ENCODE measurements around the gene AMIGO1.
A peak's percentile ranks its signal among the peaks of the same experiment; 100 is the strongest.
"Not testable (repeated sequence)": the region's sequence is repeated elsewhere in the genome, so short reads cannot be mapped to it uniquely, and the experiment has no call there.

AMIGO1 gene

DNA sequence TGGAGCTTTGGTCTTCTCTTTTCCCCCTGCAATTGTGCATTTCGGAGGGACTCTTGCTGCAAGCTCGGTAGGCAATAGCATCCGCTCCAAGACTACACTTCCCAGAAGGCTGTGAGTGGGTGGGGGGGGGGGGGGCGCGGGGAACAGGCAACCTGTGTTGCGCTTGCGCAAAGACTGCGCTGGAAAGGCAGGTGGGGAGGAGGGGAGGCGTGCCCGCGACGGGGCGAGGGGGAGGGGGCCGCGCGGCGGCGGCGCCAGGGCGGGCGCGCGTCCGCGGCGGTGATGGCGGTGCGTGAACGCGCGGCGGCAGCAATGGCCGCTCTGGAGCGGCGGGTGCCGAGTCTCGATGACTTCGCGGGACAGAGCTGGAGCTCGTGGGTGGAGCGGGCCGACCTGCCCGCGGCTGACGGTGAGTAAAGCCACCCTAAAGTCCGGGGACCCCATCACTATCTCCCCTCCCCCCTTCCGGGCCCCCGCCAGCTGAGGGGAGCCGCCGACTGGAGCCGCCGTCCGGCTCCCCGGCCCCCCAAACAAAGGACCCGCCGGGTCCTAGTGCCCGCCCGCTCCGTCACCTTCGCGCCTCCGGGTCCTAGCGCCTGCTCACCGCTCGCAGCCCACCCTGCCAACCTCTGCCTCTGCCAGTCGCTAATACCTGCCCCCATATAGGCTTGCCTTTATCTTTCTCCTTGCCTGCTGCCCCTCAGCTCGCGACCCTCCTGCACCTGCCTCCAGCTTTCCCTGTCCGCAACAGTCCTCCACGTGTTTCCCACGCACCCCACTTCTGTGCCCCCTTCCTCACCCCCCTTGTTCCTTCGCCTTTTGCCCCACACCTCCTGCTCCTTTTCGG, 25.6 kb downstream of the AMIGO1 start, which contains the start of gene ATXN7L2:
ATXN7L2 (plus strand) TSS at position 234 of the 847 bp plus-strand sequence; CDS start at position 283, 49 bp downstream.
- ATAC-seq: peak; percentile 74 to 77

DNA sequence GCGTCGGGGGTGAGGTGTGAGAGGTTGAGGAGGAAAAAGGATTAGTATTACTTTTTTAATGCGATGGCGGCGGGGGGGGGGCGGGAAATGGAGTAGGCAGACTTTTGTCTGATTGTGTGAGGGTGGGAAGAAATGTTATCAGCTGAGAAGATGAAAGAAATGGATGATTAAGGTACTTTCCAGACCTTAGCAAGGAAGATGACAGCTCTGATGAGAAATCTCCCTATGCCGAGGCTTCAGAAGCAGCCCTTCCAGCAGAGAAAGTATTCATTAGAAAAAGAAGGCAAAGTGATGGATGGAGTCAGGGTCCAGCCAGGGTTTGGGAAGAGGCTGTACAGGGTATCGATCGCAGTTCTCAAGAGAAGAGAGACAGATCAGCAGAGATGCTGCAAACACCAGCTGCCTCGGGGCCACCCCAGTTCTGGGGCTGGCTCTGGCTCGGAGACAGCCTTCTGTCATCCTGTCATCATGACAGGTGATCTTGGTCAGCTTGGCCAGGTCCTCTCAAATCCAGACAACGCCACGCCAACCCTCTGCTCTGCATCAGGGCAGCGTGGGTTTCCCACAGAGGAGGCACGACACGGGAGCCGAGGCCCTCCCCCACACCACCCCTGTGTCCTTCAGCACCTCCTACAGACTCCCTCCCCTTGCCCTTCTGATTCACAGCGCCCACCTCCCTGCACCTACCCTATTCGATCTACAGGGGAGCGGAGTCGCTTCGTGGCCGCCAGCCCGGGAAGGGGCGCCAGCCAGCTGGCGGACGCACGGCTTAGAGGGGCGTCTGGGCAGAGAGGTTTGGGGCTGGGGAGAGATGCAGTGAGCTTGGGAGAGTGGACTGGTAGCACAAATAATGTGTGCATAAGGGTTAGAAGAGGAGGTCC, 26.5 kb downstream of the AMIGO1 start:
- peak; percentile 33 to 37 for ATAC-seq

DNA sequence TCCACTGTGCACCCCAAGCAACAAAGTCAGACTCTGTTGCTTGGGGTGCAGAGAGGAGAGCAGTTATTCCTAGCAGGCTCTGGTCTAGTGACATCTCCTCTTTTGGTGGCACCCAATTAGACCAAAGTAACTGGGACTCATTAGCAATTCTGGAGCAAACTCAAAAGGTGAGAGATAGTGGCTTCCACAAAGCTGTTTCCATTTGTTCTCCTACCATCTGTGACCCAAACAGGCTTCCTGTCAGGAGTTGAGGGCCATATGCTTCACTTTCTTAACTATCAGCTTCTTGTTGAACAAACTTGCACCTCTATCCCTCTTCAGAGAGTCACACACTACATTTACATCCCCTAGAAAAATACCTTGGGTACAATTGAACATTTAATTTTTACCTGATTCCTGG, 27.3 kb downstream of the AMIGO1 start:
- no peak for ATAC-seq

DNA sequence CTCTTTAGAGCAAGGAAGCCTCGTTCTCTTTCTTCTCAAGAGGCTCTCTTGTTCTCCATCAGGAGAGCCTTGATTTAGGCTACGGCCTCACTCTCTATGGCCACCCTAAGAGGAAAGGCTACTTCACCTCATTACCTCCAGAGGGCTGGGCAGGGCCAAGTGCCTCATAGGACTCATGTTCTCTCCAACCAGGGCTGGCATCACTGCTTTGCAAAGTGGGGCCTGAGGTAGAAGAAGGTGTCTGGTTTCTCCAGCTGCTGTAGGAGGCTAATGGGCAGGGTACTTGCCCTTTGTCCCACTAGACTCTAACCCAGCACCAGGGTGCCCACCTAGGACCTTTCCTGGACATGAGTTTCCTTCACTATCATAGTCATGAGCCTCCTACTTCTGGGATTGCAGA, 27.9 kb downstream of the AMIGO1 start:
- no peak for ATAC-seq

DNA sequence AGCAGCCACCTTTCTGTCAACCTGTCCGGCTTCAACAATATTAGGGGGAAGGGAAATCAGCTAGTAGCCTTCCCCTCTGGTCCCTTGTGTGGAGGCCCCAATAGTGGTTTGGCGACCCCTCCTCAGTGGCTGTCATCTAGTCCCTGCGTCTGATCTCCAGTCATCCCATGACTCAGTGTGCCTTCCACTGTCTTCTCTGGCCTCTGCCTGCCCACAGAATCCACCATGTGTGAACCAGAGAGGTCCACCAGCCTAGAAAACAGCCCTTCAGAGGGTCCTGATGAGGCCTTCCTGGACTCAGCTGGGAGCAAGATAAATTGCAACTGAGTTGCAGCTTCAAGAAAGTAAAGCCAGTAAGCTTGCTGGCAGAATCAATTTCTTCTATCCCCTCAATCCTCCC, 29.6 kb downstream of the AMIGO1 start:
- ATAC-seq: no peak

DNA sequence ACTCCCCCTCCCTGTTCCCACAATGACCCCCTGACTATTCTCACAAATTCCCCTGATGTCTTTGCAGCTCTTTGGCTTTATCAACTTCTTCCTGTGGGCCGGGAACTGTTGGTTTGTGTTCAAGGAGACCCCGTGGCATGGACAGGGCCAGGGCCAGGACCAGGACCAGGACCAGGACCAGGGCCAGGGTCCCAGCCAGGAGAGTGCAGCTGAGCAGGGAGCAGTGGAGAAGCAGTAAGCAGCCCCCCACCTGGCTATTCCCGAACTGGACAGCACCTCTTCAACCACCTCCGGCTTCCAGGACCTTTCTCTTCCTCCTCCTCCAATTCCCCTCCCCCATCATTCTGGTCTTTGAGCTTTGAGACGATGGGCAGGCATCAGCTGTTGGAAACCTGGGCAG, 30.2 kb downstream of the AMIGO1 start:
- ATAC-seq: no peak

DNA sequence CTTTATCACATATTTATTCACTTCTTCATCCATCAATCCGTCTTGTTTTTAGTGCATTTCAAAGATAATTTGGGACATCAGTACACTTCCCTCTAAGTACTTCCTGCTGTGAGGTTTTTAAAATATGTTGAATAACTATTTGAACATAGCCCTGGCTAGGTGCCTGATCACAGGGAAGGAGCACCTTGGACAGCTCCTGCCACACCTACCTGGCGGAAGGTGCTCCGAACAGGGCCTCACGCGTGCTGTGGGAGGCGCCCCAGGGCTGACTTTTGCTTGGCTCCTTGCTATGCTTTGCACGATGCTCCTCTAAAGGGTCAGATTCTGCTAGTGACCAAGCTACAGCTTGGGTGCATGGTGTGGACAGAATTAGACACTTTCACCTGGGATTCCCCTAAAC, 30.7 kb downstream of the AMIGO1 start:
- no peak for ATAC-seq

DNA sequence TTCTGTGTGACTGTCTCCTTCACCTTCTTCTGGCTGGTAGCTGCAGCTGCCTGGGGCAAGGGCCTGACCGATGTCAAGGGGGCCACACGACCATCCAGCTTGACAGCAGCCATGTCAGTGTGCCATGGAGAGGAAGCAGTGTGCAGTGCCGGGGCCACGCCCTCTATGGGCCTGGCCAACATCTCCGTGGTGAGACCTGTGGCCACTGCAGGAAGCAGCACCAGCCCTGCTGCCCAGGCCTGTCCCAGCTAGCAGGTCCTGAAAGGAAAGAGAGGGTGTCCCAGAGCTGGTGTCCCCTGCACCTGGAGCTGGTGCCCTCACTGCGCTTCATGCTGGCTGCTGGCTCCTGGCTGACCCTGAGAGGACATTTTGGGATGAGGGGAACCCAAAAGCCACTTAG, 31.7 kb downstream of the AMIGO1 start:
- no peak for ATAC-seq

DNA sequence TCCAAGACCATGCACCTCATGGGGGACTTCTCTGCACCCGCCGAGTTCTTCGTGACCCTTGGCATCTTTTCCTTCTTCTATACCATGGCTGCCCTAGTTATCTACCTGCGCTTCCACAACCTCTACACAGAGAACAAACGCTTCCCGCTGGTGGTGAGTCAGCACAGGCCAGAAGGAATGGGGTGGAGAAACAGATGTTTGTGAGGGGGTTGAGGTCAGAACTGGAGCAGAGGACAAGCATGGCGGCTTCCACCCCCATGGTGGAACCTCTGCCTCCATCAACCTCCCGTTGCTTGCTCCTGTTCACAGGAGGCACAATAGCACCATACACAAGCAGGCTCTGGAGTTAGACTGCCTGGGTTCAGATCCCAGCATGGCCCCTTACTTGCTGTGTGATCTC, 32.7 kb downstream of the AMIGO1 start:
- no peak for ATAC-seq

DNA sequence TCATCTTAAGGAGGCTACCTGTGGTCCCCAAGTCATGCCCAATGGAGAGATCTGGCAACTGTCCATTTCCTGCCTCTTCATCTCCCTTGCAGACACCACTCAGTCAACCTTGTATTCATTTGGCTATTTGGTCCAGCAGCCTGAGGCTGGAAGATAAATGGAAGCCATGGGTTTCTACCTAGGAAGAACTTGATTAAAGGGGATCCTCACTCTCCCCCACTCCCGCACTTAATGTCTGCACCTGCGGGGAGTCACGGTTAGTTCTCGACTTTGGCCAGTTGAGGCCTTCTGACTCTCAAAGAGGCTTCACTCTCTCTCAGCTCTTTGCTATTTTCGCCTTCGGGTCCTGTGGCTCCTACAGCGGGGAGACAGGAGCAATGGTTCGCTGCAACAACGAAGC, 34.3 kb downstream of the AMIGO1 start:
- ATAC-seq: no peak

DNA sequence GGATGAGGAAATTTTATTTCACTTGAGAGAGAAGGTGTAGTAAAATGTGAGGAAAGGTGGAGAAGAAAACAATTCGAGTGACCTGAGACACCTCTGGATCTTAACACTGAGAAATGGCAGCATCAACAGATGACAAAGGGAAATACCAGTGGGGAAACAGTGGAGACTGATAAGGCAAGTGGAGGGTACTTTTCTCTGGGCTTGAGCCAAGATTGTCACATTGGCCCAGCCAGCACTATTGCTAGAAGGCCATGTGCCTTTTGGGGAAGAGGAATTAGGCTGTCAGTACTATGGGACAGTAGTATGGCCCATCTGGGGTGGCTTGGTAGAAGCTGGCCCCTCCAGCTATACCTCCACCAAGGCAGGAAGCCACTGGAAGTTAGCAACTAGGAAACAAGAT, 34.8 kb downstream of the AMIGO1 start:
- no peak for ATAC-seq

DNA sequence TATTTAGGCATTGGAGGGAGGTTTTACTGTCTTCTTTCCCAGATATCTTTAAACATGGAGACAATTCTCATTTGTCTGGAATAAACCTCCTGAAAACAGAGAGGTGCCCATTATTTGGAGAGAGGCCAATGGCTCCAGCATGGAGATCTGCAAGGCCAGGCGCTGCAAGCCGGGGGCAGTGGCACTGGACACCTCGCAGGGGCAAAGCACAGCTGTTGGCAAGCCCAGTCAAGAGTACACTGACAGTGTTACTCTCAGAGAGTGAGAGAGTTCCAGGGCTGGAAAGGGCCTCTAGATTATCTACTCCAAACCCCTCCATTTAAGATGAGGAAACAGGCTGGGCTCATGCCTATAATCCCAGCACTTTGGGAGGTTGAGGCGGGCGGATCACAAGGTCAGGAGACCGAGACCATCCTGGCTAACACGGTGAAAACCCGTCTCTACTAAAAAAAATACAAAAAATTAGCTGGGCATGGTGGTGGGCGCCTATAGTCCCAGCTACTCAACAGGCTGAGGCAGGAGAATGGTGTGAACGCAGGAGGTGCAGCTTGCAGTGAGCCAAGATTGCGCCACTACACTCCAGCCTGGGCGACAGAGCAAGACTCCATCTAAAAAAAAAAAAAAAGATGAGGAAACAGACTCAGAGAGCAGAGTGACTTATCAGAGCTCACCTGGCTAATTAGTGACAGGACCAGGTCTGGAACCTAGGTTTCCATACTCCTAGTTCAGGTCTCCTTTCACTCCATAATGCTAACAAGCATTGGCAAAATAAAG, 36.1 kb downstream of the AMIGO1 start:
- ATAC-seq: not testable (repeated sequence)

DNA sequence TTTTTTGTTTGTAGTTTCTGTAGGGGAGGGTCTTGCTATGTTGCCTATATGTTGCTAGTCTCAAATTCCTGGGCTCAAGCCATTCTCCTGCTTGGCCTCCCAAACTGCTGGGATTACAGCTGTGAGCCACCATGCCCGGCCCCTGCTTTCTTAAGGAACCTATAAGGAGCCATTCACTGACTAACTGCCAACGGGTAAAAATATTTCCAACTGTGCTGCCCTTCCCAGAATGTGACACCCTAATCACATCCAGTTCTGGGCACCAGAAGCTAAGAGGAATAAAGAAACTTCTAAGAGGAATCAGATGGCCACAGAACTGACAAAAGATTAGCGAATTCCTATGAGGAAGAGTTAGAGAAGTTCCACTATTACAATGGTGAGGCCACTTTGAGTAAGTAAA, 36.7 kb downstream of the AMIGO1 start:
- ATAC-seq: no peak

DNA sequence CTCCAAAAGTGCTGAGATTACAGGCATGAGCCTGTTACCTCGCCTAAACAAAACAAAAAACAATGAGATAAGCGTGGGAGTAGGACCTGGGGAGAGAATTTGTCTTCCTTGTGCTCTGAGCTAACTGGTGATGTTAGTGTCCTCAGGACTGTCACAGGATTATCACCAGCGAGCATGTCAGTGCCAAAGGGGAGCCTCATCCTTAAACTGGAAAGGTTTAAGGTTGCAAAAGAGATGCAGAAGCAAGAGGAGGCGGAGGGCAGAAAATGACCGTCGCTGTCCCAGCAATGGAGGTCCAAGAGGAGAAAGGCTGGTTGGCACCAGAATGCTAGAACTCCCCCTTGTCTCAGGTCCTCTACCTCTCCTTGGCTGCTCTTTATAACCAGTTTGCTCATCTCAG, 39.3 kb downstream of the AMIGO1 start:
- no peak for ATAC-seq

DNA sequence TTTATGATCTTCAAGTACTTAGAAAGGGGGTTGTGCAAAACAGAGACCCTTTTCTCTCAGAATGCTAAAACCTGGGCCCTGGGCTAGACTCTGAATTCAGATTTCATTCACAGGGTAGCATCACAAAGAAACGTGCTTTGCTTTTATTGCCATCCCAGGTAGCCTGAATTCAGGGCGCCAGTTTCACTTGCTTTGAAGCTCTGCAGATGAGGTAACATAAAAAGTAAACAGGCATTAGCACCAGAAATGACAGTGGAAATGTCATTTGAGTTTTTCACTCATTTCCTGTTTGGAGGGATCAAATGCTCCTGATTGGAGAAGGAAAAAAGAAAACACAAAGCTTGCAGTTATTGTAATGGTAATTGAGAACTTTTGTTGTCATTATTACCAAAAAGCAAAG, 40.6 kb downstream of the AMIGO1 start:
- ATAC-seq: no peak

DNA sequence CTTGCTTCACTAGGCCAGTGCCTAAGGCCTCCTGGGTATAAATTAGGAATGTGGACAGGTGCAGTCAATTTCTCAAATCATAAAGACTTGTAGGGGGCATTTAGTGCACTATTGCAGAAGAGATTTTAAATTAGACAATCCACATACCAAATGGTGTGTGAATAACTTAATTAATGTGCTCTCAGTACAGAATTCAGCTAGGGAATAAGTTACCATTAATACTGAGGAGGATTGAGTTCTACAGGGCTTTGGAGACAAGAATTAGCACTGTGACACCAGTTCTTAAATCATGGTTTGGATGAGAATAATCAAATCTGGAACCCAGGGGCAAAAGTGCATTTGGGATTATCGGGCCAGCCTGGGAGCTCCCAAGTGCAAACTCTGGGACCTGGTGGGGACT, 41.5 kb downstream of the AMIGO1 start:
- ATAC-seq: no peak

DNA sequence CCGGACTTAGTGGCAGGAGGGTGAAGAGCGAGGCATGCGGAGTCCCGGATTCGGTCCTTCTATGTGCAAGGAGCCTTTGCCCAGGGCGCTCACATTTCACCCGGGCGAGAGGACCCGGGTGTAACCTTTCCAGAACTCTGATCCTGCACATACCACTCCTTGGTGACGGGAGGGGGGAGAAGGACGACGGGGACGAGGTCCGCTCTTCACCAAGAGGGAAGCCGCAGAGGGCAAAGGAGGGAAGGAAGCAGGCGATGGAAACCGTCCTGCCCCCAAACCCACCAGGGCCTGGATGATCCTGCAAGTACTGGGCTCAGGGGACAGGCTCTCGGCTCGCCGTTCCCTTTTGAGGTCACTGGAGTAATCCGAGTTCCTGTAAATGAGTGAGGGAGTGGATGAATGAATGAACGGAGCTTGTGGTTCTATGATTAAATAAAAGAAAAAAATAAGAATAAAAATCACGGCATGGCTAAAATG, 42.2 kb downstream of the AMIGO1 start:
- no peak for ATAC-seq

DNA sequence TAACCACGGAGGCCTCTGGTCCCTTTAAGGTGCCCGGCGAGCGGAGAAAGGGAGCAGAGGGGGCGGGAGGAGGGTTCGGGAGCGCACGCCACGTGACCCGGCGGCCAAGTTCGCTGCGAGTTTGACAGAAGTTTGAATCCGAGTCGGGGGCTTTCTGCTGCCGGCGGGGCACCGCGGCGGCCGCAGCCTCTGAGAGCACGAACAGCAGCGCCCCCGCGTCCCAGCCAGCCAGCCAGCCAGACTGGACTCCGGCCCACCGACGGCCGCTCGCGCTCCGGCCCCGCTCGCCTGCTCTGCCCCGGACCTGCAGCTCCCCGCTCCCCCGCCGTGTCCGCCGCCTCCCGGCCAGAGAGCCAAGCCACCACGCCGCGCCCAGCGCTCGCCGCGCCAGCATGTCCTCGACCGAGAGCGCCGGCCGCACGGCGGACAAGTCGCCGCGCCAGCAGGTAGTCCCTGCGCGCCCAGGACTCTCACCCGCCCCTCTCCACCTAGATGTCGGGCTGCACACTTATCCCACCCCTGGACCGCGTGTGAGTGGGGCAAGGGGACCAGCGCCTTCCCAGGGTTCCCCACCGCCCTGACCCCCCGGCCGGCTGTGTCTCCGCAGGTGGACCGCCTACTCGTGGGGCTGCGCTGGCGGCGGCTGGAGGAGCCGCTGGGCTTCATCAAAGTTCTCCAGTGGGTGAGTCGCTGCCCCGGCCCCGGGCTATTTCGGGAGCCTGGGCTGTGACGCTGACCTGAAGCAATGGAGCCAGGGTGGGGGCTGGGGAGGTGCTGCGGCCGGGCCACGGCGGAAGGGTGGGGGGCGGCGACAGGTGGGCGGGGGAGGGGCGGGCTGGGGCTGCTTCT, 42.9 kb downstream of the AMIGO1 start, which contains the start of gene SYPL2:
SYPL2 (plus strand) TSS at position 95 of the 849 bp plus-strand sequence; CDS start at position 393, 298 bp downstream.
- peak in 1 of 2 donors; percentile 30 for ATAC-seq

DNA sequence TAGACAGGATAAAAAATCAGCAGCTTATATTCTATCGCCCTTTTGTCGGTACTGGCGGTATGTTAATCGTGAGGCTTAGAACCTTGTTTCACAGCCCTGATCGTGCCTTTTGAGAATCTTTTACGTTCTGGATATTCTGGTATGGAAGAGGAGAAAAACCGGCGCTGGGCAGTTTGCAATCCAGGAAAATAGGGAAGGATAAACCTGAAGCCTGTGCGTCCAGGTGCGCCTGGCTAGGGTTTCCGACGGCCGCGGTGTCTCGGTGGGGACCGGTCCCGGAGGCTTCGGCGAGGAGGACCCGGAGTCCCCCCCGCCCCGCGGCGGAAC, 43.4 kb downstream of the AMIGO1 start:
- ATAC-seq: no peak

DNA sequence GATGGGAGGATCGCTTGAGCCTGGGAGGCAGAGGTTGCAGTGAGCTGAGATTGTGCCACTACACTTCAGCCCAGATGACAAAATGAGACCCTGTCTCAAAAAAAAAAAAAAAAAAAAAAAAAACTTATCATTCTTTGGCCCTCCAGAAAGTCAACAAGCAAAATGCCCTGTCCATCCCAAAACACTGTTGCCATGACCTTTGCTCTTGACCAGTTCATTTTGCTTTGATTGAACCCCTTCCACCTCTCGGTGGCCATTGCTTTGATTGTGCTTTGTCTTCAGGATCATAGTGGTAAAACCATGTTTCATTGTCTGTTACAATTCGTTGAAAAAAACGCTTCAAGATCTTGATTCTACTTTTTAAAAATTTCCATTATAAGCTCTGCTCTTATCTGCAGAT, 51.7 kb downstream of the AMIGO1 start:
- ATAC-seq: no peak

DNA sequence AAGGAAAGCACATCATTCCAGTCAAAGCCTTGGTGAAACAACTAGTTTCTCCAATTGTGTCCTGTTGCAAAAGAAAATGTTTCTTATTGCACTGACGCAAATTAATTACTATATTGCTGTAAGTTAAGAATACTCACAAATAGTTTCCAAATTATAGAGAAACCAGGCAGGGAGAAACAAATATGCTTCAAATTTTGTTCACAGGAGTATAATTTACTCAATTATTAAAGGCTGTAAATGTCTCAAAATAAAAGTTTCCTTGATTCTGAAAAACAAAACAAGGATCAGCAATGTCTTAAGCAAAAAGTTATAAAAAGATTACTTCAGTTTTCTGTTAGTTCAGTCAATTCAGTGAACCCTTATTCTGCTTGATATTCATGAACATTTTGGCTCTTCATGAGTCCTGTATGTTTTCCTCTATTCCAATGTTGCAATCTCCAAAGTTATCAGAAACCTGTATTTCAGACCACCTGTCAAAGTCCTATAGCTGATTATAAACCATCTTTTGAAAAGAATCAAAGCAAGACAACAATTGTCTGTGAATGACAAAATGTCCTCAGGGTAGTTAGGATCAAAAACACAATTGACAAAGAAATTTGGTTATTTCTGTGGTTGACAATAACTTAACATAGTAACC, 54.9 kb downstream of the AMIGO1 start:
- ATAC-seq: no peak

All from activated CD4-positive, CD25-positive, alpha-beta regulatory T cell treated with anti-CD3 and anti-CD28 coated beads, Interleukin-2, amount 50 U/mL, for 24 hours (primary cell).